Testis (tissue), 2 donors: ENCODE data around the gene MS4A18.

Experiments
- CTCF ChIP-seq, 3 experiments: fragments of 450-650 bp in 2 of 3; fragments of 200-600 bp in 1 of 3; sonication (generic) in 1 of 3; IDR thresholded peaks; one replicate each; pipeline ENCODE4 v1.5.1; 2016 to 2019; ENCODE audit warnings: antibody characterized with exemption in 3 of 3, mild to moderate bottlenecking in 2 of 3, moderate library complexity in 1 of 3
- POLR2A ChIP-seq: fragments of 450-650 bp; IDR thresholded peaks from one replicate; pipeline ENCODE4 v1.6.1; 2017; ENCODE audit warnings: antibody characterized with exemption, mild to moderate bottlenecking, moderate library complexity

GRCh38 chr11:60711276-60711675 lies 13.2 kb upstream of the MS4A18 start:
- TF ChIP-seq CTCF (IDR thresholded peaks at IDR 0.05) (no peak), POLR2A (no peak)
